ENCODE results near the gene NDUFV1.
A peak's percentile ranks its signal among the peaks of the same experiment; 100 is the strongest.
"Not testable (repeated sequence)": the region's sequence is repeated elsewhere in the genome, so short reads cannot be mapped to it uniquely, and the experiment has no call there.

The NDUFV1 gene

DNA sequence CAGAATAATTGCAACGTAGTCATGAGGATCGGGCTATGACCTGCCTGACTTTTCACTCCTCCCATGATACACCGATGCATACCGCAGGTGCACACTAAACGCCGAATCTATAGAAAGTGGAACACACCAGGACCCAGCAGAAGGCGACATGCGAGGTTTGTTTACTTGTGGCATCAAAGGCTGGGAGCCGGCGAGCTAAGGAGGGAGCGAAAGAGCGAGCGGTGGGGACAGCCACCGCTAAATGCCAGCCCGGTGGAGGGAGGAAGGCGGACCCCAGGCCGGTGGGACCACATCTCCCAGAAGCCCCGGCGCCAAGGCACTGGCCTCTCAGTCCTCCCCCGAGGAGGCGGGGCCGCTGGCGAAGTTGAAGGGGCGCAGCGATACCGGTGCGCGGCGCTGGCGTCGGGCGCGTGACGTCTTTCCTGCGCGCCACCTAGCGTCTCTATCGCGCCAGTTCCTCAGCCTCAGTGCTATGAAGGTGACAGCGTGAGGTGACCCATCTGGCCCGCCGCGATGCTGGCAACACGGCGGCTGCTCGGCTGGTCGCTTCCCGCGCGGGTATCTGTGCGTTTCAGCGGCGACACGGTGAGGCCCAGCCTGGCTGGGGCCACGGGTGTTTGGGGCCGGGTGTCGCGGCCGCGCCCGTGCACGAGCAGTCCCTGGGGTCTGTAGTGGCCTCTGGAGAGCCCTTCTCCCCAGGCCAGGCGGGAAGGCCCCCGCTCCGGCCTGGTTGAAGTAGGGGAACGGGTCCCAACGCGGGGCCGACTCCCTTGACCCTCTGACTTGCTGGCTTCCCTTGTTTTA lies at the start of gene NDUFV1:
TSS of gene NDUFV1 (plus strand) at position 445 of the 804 bp plus-strand sequence. CDS start at position 514, 69 bp downstream.
- in situ Hi-C loops (cut with MboI; ENCODE audit: low pct_unique_long_range_greater_than_20kb, low sequenced_read_pairs, unreplicated experiment) = no loop called here
- TF ChIP-seq, protein P1, sequence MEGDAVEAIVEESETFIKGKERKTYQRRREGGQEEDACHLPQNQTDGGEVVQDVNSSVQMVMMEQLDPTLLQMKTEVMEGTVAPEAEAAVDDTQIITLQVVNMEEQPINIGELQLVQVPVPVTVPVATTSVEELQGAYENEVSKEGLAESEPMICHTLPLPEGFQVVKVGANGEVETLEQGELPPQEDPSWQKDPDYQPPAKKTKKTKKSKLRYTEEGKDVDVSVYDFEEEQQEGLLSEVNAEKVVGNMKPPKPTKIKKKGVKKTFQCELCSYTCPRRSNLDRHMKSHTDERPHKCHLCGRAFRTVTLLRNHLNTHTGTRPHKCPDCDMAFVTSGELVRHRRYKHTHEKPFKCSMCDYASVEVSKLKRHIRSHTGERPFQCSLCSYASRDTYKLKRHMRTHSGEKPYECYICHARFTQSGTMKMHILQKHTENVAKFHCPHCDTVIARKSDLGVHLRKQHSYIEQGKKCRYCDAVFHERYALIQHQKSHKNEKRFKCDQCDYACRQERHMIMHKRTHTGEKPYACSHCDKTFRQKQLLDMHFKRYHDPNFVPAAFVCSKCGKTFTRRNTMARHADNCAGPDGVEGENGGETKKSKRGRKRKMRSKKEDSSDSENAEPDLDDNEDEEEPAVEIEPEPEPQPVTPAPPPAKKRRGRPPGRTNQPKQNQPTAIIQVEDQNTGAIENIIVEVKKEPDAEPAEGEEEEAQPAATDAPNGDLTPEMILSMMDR (IDR thresholded peaks at IDR 0.05; ENCODE audit: extremely low read depth, insufficient read depth, missing control alignments) = peak; percentile 71

DNA sequence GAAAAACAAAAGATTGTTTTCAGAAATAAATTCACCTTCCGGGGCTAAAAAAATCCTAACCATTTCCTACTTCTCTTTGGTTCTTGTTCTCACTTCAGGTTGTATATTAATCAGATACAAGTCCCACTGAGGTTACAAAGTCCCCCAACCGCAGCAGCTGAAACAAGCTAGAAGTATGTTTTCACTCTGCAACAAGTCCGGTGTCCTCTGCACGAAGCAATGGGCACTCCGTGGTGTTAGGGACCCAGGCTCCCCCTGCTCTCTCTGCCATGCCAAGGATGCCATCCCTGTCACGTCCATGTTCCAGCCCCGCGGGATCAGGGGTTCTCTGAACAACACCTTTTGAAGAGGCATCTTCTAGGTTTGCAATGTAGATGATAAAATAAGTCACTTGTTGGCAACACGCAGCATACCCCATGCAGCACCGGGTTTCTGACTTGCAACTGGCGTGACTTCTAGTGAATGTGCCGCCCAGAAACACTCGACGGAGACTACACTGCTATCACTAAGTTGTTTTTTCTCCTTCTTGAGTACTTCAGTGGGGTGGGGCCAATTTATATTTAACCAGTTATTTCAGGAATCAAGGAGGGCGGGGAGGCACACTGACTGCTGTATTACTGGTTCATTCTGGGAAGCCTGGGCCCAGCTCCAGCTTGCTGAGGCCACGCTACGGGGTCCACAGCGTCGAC lies 48.5 kb upstream of the NDUFV1 start:
- DNase-seq (ENCODE audit: low spot score) = no peak
- TF ChIP-seq, protein P1 (IDR thresholded peaks at IDR 0.05; ENCODE audit: extremely low read depth, insufficient read depth, missing control alignments) = no peak
- in situ Hi-C loops (cut with MboI; ENCODE audit: low pct_unique_long_range_greater_than_20kb, low sequenced_read_pairs, unreplicated experiment) = no loop called here

More for the DNA sequence above, at the start of gene NDUFV1:
- peak; percentile 91 for DNase-seq (ENCODE audit: low spot score)

DNA sequence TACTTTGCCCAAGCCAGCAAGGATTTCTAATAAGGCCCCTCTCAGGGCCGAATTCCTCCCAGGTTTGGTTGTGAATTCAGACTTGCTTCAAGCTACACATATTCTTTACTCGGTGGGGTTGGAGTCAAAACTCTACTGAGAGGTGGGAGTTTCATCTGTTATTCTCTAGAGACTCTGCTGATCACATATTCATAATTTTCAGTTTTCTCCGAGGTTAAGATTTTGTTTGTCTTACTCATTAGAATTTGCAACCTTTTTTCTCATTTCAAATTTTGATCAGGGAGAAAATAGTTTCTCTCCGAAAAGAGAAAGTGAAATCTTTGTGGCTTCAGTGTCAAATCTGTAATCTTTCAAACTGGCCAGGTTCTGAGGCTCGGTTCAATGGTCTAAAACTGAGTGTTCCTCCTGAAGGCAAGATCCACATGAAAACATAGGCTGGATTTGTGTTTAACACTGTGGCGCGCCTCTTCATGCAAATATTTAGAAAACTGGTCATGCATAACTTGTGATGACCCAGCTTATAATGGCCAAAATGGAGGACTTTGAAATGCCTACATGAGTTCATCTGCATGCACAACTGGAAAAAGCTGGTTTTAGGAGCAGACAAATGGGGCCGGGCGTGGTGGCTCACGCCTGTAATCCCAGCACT lies 44.6 kb upstream of the NDUFV1 start:
- TF ChIP-seq, protein P1 (IDR thresholded peaks at IDR 0.05; ENCODE audit: extremely low read depth, insufficient read depth, missing control alignments) = no peak
- peak; percentile 73 for DNase-seq (ENCODE audit: low spot score)
- in situ Hi-C loops (cut with MboI; ENCODE audit: low pct_unique_long_range_greater_than_20kb, low sequenced_read_pairs, unreplicated experiment) = no loop called here

DNA sequence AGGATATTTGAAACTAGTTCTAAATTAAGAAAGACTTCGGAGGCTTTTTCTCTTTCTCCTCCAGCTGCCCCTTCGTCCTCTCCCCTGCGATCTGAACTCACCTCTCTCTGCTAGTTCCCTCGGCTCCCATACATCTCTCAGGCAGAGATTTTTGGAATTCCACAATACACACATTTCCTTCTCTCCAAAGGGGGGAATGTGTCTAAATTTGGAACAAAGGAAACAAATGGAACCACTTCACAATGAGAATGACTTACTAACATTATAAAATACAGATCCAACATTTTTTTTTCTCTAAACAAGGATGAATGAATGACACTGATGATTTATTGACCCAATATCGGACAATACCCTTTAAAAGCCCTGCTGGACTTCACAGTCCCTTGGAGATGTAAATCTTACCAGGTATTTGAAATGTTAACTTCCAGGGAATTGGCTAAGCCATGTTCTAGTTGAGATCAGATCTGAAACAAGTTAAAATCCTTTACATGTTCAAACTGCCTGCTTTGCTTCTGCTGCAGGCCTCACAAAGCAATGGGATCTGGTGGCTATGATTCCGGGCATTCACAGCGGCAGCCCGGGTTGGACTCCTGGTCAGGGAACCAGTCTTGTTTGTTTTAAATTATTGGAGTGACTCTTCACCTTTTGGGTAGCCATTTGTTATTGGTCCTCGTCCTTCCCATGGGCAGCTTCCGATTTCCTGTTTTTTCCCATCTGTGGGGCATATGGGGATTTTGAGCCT lies 43.6 kb upstream of the NDUFV1 start:
- TF ChIP-seq, protein P1 (IDR thresholded peaks at IDR 0.05; ENCODE audit: extremely low read depth, insufficient read depth, missing control alignments) = no peak
- no peak for DNase-seq (ENCODE audit: low spot score)
- in situ Hi-C loops (cut with MboI; ENCODE audit: low pct_unique_long_range_greater_than_20kb, low sequenced_read_pairs, unreplicated experiment) = no loop called here

DNA sequence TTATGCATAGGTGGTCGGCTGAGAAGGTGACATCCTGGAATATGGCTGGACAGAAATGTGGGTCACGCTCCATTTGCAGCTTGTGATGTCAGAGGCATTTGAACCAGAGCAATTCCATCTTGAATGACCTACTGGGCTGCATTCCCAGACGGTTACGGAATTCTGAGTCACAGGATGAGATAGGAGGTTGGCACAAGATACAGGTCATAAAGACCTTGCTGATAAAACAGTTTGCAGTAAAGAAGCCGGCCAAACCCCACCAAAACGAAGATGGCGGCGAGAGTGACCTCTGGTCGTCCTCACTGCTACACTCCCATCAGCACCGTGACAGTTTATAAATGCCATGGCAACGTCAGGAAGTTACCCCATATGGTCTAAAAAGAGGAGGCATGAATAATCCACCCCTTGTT lies 43.0 kb upstream of the NDUFV1 start:
- DNase-seq (ENCODE audit: low spot score); in situ Hi-C loops (cut with MboI; ENCODE audit: low pct_unique_long_range_greater_than_20kb, low sequenced_read_pairs, unreplicated experiment): not testable (repeated sequence)

DNA sequence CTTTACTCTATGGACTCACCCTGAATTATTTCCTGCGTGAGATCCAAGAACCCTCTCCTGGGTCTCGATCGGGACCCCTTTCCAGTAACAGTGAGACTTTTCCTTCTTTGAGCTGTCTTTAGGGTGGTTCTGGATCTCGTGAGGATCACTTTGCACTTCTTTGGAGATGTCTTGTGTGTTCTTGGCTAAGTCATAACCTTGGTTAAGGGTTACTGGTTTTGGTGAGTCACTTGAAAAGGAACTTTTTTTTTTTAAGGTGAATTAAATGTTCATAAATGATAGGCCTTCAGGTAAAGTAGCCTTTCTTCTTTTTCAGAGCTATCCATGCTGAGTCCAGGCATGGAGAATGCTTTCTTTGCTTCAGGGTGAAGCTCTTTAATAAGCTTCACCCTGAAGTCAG lies 42.5 kb upstream of the NDUFV1 start:
- TF ChIP-seq, protein P1 (IDR thresholded peaks at IDR 0.05; ENCODE audit: extremely low read depth, insufficient read depth, missing control alignments) = no peak
- DNase-seq (ENCODE audit: low spot score) = no peak
- in situ Hi-C loops (cut with MboI; ENCODE audit: low pct_unique_long_range_greater_than_20kb, low sequenced_read_pairs, unreplicated experiment) = no loop called here
